Coronary artery (tissue), 2 donors: ENCODE measurements around the gene SPIRE2.

Experiments used
- DNase-seq: peaks from one replicate; pipeline ENCODE4 v3.0.0-alpha.2; 2017; ENCODE audit warnings: low spot score
- H3K27ac ChIP-seq, 2 donors: fragments of 200-600 bp; sonication (generic); one replicate each; pipeline ENCODE4 v1.5.1; 2016 to 2019
- H3K4me3 ChIP-seq: fragments of 200-600 bp; sonication (generic); 2 replicates; pipeline ENCODE4 v1.5.1; 2016; ENCODE audit warnings: mild to moderate bottlenecking, moderate library complexity
- CTCF ChIP-seq: fragments of 200-600 bp; sonication (generic); IDR thresholded peaks from one replicate; pipeline ENCODE4 v1.5.1; 2019; ENCODE audit warnings: antibody characterized with exemption

The SPIRE2 gene

GRCh38 chr16:89843409-89844350 is 15.4 kb downstream of the SPIRE2 start:
- no peak for TF ChIP-seq CTCF
- DNase-seq: no peak
- Histone ChIP-seq H3K4me3 (no peak overlapping the region), H3K27ac (no peak overlapping the region)

- no peak for TF ChIP-seq CTCF
- H3K4me3 ChIP-seq: no peak overlapping the region
These were observed 16.6 kb downstream of the SPIRE2 start for GRCh38 chr16:89844739-89845339.

GRCh38 chr16:89845417-89845816 is 17.1 kb downstream of the SPIRE2 start:
- no peak for DNase-seq
- H3K4me3 ChIP-seq: no peak overlapping the region
- TF ChIP-seq CTCF: no peak
- no peak overlapping the region for H3K27ac ChIP-seq

More at GRCh38 chr16:89844739-89845339, 16.6 kb downstream of the SPIRE2 start:
- DNase-seq: no peak
- no peak overlapping the region for H3K27ac ChIP-seq

GRCh38 chr16:89847051-89847939 is 19.0 kb downstream of the SPIRE2 start:
- Histone ChIP-seq H3K27ac (no peak overlapping the region), H3K4me3 (no peak overlapping the region)
- no peak for TF ChIP-seq CTCF
- DNase-seq: no peak

GRCh38 chr16:89847940-89848297 is 19.6 kb downstream of the SPIRE2 start:
- DNase-seq: no peak

GRCh38 chr16:89848974-89849373 is 20.7 kb downstream of the SPIRE2 start:
- TF ChIP-seq CTCF: no peak
- DNase-seq: no peak
- no peak overlapping the region for H3K27ac ChIP-seq
- H3K4me3 ChIP-seq: no peak overlapping the region

More at GRCh38 chr16:89847940-89848297, 19.6 kb downstream of the SPIRE2 start:
- no peak overlapping the region for H3K4me3 ChIP-seq
- TF ChIP-seq CTCF: no peak
- H3K27ac ChIP-seq: no peak overlapping the region
